ENCODE measurements around the gene MNAT1.
A peak's percentile ranks its signal among the peaks of the same experiment; 100 is the strongest.

The MNAT1 gene

DNA sequence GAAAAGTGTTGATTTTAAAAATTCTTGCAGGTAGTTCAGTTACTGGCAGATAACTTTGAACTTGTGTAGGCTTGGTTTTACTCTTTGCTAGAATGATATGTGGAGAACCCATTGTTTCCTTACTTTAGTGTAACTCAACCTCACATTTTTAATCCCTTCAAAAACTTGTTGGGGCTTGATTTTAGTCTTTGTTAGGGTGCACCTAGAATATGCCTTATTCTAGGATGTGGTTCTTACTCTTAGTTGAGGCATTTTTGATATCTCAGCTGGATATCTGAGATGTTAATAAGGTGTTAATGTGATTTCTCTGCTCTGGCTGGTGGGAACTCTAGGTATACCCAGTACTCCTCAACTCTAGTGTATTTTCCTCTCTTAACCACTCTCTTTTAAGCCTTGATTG, 10.0 kb downstream of the MNAT1 start:
- H3K27me3 ChIP-seq (ENCODE audit: insufficient read depth, low read length) = no peaks in the 10 kb centered on the region
- no peak overlapping the region for H3K4me3 ChIP-seq (ENCODE audit: low read length)

DNA sequence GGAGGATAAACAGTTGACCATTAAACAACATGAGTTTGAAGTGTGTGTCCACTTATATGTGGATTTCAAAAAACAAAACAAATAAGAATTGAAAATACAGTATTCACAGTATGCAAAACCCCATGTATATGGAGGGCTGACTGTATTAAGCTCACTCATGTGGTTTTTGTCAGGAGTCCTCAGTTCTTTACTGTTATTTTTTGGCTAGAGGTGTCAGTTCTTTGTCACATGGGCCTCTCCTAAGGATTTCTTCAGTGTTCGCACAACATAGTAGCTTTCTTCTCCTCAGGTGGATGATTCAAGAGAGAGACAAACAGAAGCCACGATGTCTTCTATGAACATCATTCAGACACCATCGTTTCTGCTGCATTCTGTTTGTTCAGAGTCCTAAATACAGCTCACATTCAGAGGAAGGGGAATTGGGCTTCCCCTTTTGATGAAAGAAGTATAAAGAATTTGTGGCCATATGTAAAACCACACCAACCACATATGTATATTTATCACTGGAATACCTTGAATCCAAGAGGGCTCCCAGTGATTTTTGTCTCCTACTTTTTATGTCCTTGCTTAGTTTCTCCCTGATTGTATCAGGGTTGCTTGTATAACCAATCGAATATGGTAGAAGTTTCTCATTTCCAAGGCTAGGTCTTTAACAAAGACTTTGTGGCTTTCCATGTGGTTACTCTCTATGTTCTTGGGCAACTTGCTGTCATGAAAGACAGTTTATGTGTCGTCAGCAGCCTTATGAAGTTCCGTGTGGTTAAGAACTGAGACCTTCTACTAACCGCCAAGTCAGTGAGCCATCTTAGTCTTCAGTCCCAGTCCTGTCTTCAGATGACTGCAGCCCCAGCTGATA, 18.9 kb downstream of the MNAT1 start:
- Histone ChIP-seq H3K36me3 (ENCODE audit: insufficient read depth, low read length) (no peaks in the 10 kb centered on the region), H3K27ac (ENCODE audit: low read depth, low read length) (no peak overlapping the region), H3K4me1 (ENCODE audit: insufficient read depth, low read length) (peaks cover 23% of the 10 kb centered on the region), H3K9ac (ENCODE audit: low read depth, low read length) (no peak overlapping the region), H3K9me3 (ENCODE audit: insufficient read depth, low read depth, low read length) (no peaks in the 10 kb centered on the region), H3K4me3 (ENCODE audit: low read length) (no peak overlapping the region), H3K27me3 (ENCODE audit: insufficient read depth, low read length) (no peaks in the 10 kb centered on the region)
- 96% methylated on average over 7 of the region's 7 CpGs for WGBS

More for the DNA sequence above, 10.0 kb downstream of the MNAT1 start:
- H3K4me1 ChIP-seq (ENCODE audit: insufficient read depth, low read length) = no peaks in the 10 kb centered on the region
- H3K27ac ChIP-seq (ENCODE audit: low read depth, low read length) = no peak overlapping the region
- no peak overlapping the region for H3K9ac ChIP-seq (ENCODE audit: low read depth, low read length)
- H3K36me3 ChIP-seq (ENCODE audit: insufficient read depth, low read length) = no peaks in the 10 kb centered on the region
- no peaks in the 10 kb centered on the region for H3K9me3 ChIP-seq (ENCODE audit: insufficient read depth, low read depth, low read length)

DNA sequence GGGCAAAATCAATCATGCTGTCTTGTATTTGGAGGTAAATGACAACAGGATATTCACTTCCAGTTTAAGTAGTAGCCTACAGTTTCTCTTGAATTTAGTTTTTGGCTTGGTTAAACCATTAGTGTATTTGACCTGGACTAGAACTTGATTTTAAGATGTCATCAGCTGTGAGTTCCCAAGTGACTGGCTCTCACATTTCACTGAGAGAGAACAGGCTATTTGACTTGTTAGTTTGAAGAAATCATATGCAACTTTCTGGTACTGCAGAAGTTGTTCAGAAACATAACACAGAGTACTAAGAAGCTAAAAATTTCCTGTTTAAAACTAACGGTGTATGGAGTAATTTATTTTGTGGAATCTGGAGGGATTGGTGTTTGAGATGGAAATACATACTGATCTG, 22.3 kb downstream of the MNAT1 start:
- Histone ChIP-seq H3K9me3 (ENCODE audit: insufficient read depth, low read depth, low read length) (no peaks in the 10 kb centered on the region), H3K27ac (ENCODE audit: low read depth, low read length) (no peak overlapping the region), H3K4me1 (ENCODE audit: insufficient read depth, low read length) (peaks cover 56% of the 10 kb centered on the region), H3K9ac (ENCODE audit: low read depth, low read length) (no peak overlapping the region), H3K27me3 (ENCODE audit: insufficient read depth, low read length) (no peaks in the 10 kb centered on the region), H3K4me3 (ENCODE audit: low read length) (no peak overlapping the region), H3K36me3 (ENCODE audit: insufficient read depth, low read length) (no peaks in the 10 kb centered on the region)
- WGBS = no CpG with 5 or more reads among the region's 1 CpG

DNA sequence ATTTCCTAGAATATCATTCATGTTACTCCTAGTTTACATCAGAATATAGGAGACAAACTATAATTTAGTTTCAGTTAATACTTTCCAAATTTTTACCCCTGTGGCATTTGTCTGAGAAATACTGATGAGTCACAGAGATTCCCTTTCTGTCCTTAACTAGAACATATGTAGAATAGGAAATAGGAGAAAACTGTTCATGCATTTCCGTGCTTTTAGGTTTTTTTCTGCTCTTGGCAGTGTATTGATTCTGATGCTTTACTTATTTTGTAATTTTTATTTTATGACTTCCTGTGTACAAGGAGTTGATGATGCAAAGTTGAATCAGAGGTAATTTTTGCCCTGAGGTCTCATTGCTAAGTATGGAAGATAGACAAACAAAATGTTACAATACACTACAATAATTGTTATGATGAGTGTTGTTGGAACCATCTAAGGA, 23.0 kb downstream of the MNAT1 start:
- 80% methylated on average over 1 of the region's 1 CpG for WGBS
- no peak overlapping the region for H3K27ac ChIP-seq (ENCODE audit: low read depth, low read length)

DNA sequence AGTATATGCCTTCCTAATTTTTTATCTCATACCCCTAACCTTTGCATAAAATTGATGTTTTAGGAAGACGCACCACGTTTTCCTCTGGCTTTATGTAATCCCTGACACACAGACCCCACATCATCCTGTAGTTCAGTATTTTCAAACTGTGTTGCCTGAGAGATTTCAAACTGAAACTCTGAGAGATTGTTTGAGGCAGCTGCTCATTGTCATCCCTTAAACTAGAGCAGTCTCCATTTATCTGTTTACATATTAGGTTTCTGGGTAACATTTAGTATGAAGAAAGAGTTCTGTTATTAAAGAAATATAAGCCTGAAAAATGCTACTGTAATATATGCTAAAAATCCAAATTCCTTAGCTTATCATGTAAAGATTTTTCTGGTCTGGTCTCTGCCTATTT, 24.3 kb downstream of the MNAT1 start:
- peak overlapping the region; percentile 69 for H3K27ac ChIP-seq (ENCODE audit: low read depth, low read length)
- H3K36me3 ChIP-seq (ENCODE audit: insufficient read depth, low read length) = no peaks in the 10 kb centered on the region
- no peaks in the 10 kb centered on the region for H3K27me3 ChIP-seq (ENCODE audit: insufficient read depth, low read length)
- H3K9ac ChIP-seq (ENCODE audit: low read depth, low read length) = peak overlapping the region; percentile 6; the same call in 1 of the 2 replicates
- no peak overlapping the region for H3K4me3 ChIP-seq (ENCODE audit: low read length)
- peaks cover 68% of the 10 kb centered on the region for H3K4me1 ChIP-seq (ENCODE audit: insufficient read depth, low read length)
- 69% methylated on average over 2 of the region's 2 CpGs for WGBS
- H3K9me3 ChIP-seq (ENCODE audit: insufficient read depth, low read depth, low read length) = no peaks in the 10 kb centered on the region

More for the DNA sequence above, 23.0 kb downstream of the MNAT1 start:
- H3K9me3 ChIP-seq (ENCODE audit: insufficient read depth, low read depth, low read length) = no peaks in the 10 kb centered on the region
- peaks cover 57% of the 10 kb centered on the region for H3K4me1 ChIP-seq (ENCODE audit: insufficient read depth, low read length)
- H3K27me3 ChIP-seq (ENCODE audit: insufficient read depth, low read length) = no peaks in the 10 kb centered on the region
- H3K4me3 ChIP-seq (ENCODE audit: low read length) = no peak overlapping the region
- no peak overlapping the region for H3K9ac ChIP-seq (ENCODE audit: low read depth, low read length)
- H3K36me3 ChIP-seq (ENCODE audit: insufficient read depth, low read length) = no peaks in the 10 kb centered on the region

DNA sequence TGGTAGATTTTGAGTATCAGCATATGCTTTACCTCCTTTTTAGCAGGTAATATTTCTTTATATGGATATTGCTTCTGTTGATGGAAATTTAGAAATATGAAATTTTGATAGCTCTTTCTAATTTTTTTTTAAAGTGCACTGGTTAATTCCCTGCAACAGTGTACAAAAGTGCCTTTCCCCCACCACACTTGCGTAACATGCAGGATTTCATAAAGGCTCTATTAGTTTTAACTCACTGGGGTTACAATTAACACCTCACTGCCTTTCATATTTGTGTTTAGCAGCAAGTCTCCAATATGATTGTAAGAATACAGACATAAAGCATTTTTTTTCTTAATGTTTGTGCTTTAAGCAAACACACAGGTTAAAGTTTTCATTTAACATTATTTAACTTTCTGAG, 25.6 kb downstream of the MNAT1 start:
- Histone ChIP-seq H3K4me3 (ENCODE audit: low read length) (peak overlapping the region; percentile 15; the same call in 1 of the 2 replicates), H3K27me3 (ENCODE audit: insufficient read depth, low read length) (no peaks in the 10 kb centered on the region), H3K36me3 (ENCODE audit: insufficient read depth, low read length) (no peaks in the 10 kb centered on the region), H3K9ac (ENCODE audit: low read depth, low read length) (peak overlapping the region; percentile 63), H3K9me3 (ENCODE audit: insufficient read depth, low read depth, low read length) (no peaks in the 10 kb centered on the region), H3K27ac (ENCODE audit: low read depth, low read length) (peak overlapping the region; percentile 82), H3K4me1 (ENCODE audit: insufficient read depth, low read length) (peaks cover 74% of the 10 kb centered on the region)
- 100% methylated on average over 1 of the region's 1 CpG for WGBS

DNA sequence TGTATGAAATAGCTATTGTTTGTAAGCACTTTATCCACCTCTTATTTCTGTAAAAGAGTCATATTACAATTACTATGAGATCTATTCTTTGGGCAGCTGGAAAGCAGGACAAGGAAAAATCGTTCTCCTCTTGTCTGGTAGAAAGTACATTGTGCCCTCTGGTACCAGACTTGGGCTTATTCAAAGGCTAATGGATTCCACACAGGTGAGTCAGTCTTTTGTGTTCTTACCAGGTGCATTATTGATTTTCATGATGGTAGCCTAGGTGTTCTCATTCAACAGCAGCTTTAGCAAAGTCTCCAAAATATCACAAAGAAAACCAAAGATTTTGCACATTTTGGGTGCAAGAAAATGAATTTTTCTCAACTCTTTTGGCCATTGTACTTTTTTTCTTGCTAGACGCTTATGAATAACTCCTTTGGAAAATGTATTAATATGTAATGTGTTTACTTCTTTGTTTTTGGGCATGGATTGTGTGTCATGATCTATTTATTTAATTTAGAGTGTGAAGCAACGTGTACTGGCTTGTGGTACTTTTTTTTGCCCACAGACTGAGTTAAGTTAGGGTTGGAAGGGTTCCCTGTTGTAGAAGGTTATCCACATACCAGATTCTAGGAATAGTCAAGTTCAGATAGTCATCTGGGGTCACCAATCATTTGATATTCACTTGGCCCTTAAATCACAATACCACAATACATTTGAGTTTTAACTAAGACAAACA, 26.2 kb downstream of the MNAT1 start:
- peak overlapping the region; percentile 15; the same call in 1 of the 2 replicates for H3K4me3 ChIP-seq (ENCODE audit: low read length)
- H3K36me3 ChIP-seq (ENCODE audit: insufficient read depth, low read length) = no peaks in the 10 kb centered on the region
- H3K27me3 ChIP-seq (ENCODE audit: insufficient read depth, low read length) = no peaks in the 10 kb centered on the region
- peaks cover 74% of the 10 kb centered on the region for H3K4me1 ChIP-seq (ENCODE audit: insufficient read depth, low read length)
- peak overlapping the region; percentile 82 for H3K27ac ChIP-seq (ENCODE audit: low read depth, low read length)
- H3K9me3 ChIP-seq (ENCODE audit: insufficient read depth, low read depth, low read length) = no peaks in the 10 kb centered on the region
- WGBS = 54% methylated on average over 3 of the region's 3 CpGs
- H3K9ac ChIP-seq (ENCODE audit: low read depth, low read length) = peak overlapping the region; percentile 64

DNA sequence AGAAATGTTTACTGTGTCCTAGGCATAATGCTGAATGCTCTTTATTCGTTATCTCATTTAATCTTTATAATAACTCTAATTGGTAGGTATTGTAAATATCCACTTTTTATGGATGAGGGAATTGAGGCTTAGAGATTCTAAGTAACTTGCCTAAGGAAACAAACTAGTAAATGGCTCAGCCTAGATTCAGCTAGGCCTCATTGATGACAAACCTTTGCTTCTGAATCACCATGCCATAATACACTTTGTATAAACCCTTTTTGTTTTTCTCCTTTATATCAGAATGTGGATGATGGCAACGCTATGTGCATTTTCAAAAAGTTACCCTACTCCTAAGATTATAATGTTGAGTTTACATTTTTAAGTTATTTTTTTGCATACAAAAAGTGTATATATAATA, 34.0 kb downstream of the MNAT1 start:
- no peaks in the 10 kb centered on the region for H3K9me3 ChIP-seq (ENCODE audit: insufficient read depth, low read depth, low read length)

DNA sequence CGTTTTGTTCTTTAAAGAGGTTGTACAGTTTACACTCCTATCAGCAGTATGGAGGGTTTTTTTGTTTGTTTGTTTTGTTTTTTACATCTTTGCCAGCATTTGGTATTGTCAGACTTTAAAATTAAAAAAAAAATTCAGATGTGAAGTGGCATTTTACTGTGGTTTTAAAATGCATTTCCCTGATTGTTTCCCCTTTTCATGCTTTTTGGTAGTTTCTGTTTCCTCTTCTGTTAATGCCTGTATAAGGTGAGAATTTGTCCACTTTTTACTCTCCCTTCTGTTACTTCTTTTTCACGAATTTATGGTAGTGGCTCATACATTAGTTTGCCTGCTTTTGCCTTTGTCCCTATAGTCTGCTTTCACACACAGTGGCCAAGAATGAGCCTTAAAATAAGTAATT, 36.6 kb downstream of the MNAT1 start:
- no peak overlapping the region for H3K27ac ChIP-seq (ENCODE audit: low read depth, low read length)
- H3K4me1 ChIP-seq (ENCODE audit: insufficient read depth, low read length) = no peaks in the 10 kb centered on the region
- no peaks in the 10 kb centered on the region for H3K9me3 ChIP-seq (ENCODE audit: insufficient read depth, low read depth, low read length)
- H3K9ac ChIP-seq (ENCODE audit: low read depth, low read length) = no peak overlapping the region
- no peaks in the 10 kb centered on the region for H3K36me3 ChIP-seq (ENCODE audit: insufficient read depth, low read length)
- 38% methylated on average over 2 of the region's 2 CpGs for WGBS
- no peaks in the 10 kb centered on the region for H3K27me3 ChIP-seq (ENCODE audit: insufficient read depth, low read length)
- no peak overlapping the region for H3K4me3 ChIP-seq (ENCODE audit: low read length)

More for the DNA sequence above, 34.0 kb downstream of the MNAT1 start:
- H3K36me3 ChIP-seq (ENCODE audit: insufficient read depth, low read length) = no peaks in the 10 kb centered on the region
- no peaks in the 10 kb centered on the region for H3K27me3 ChIP-seq (ENCODE audit: insufficient read depth, low read length)
- H3K27ac ChIP-seq (ENCODE audit: low read depth, low read length) = no peak overlapping the region
- peaks cover 9% of the 10 kb centered on the region; the same call in 1 of the 2 replicates for H3K4me1 ChIP-seq (ENCODE audit: insufficient read depth, low read length)
- H3K9ac ChIP-seq (ENCODE audit: low read depth, low read length) = no peak overlapping the region
- WGBS = no CpG with 5 or more reads among the region's 2 CpGs
- no peak overlapping the region for H3K4me3 ChIP-seq (ENCODE audit: low read length)

DNA sequence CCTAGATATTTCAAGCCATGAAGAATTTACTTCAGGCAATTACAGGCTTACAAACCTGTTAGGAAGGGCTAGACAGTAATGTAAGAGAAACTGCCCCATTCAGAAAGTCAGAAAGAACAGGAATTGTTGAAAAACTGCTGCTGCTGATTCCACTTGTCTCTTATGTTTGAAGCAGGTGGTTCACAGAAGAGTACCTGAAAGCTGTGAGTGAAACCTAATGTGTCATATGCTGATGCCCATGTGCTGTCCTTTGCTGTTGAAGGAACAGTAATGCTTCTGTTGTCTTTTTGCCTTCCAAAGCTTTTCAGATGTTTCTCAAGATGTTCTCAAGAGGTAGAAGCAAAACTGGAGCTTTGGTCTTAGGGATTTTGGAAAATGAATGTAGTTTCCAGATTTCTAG, 39.0 kb downstream of the MNAT1 start:
- Histone ChIP-seq H3K4me3 (ENCODE audit: low read length) (no peak overlapping the region), H3K9me3 (ENCODE audit: insufficient read depth, low read depth, low read length) (no peaks in the 10 kb centered on the region), H3K27ac (ENCODE audit: low read depth, low read length) (no peak overlapping the region), H3K36me3 (ENCODE audit: insufficient read depth, low read length) (no peaks in the 10 kb centered on the region), H3K4me1 (ENCODE audit: insufficient read depth, low read length) (no peaks in the 10 kb centered on the region), H3K9ac (ENCODE audit: low read depth, low read length) (no peak overlapping the region), H3K27me3 (ENCODE audit: insufficient read depth, low read length) (no peaks in the 10 kb centered on the region)

DNA sequence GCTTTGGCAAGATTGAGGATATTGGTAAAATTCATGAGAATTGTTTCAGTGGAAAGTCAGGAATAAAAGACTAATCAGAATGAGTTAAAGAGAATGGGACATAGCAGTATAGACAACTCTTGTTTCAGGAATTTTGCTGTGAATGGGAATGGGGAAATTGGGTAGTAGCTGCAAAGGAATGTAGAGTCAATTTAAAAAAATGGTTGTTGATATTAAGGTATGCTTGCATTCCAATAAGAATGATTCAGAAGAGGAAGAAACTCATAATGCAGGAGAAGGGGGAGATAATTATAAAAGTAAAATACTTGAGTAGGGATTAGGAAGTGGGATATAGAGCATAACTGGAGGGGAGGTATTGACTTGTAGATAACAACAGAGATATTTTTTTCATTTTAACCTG, 40.7 kb downstream of the MNAT1 start:
- Histone ChIP-seq H3K27ac (ENCODE audit: low read depth, low read length) (no peak overlapping the region), H3K9ac (ENCODE audit: low read depth, low read length) (no peak overlapping the region), H3K4me1 (ENCODE audit: insufficient read depth, low read length) (0 out of 2 replicates have a peak, but pooled peaks cover 3% of the 10 kb centered on the region), H3K36me3 (ENCODE audit: insufficient read depth, low read length) (no peaks in the 10 kb centered on the region), H3K9me3 (ENCODE audit: insufficient read depth, low read depth, low read length) (no peaks in the 10 kb centered on the region), H3K27me3 (ENCODE audit: insufficient read depth, low read length) (no peaks in the 10 kb centered on the region), H3K4me3 (ENCODE audit: low read length) (no peak overlapping the region)

All from HUES64 (cell line).